Muscle layer of duodenum (tissue), 2 donors: Measurements from ENCODE around the gene UTP20.

Experiments used
- H3K27ac ChIP-seq: one replicate; pipeline ENCODE4 v1.7.0; 2013; ENCODE audit warnings: mild to moderate bottlenecking, low read length
- H3K27me3 ChIP-seq: one replicate; pipeline ENCODE4 v1.7.0; 2013; ENCODE audit warnings: low read depth, mild to moderate bottlenecking, control low read depth, low read length
- H3K36me3 ChIP-seq, 2 donors: one replicate each; pipeline ENCODE4 v1.7.0; 2013; ENCODE audit warnings: low read length in 2 of 2, control low read depth in 1 of 2, mild to moderate bottlenecking in 1 of 2; ENCODE audit not compliant: insufficient read depth in 2 of 2, control insufficient read depth in 1 of 2
- H3K4me1 ChIP-seq, 2 donors: one replicate each; pipeline ENCODE4 v1.7.0; 2013; ENCODE audit warnings: low read length in 2 of 2, mild to moderate bottlenecking in 2 of 2, control low read depth in 1 of 2, moderate library complexity in 1 of 2; ENCODE audit not compliant: insufficient read depth in 2 of 2, control insufficient read depth in 1 of 2
- H3K4me3 ChIP-seq, 2 donors: one replicate each; pipeline ENCODE4 v1.7.0; 2013; ENCODE audit warnings: low read length in 2 of 2, low read depth in 1 of 2, mild to moderate bottlenecking in 1 of 2
- H3K9me3 ChIP-seq, 2 donors: one replicate each; pipeline ENCODE4 v1.7.0; 2013; ENCODE audit warnings: low read length in 2 of 2, control low read depth in 1 of 2, mild to moderate bottlenecking in 1 of 2; ENCODE audit not compliant: control insufficient read depth in 1 of 2
- donor health status: healthy.

The UTP20 gene

DNA sequence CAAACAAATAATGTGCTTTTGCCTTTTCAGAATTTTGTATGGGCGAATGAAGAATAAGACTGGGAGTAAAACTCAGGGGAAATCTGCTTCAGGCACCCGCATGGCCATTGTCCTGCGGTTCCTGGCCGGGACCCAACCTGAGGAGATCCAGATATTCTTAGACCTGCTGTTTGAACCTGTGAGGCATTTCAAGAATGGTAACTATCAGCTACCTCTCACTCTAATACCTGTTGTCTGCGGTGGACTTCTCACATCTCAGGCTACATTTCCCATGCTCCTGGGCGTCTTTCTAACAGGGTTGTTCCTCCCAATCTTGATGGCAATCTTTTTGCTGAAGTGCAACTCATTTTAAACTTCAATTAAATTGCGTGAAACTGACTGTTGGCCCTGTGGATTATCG is 47.1 kb downstream of the UTP20 start:
- H3K36me3 ChIP-seq: peaks cover 40 to 48% of the 10 kb centered on the region in 2 donors
- no peak overlapping the region for H3K4me3 ChIP-seq
- H3K4me1 ChIP-seq: no peaks in the 10 kb centered on the region
- no peaks in the 10 kb centered on the region for H3K27me3 ChIP-seq
- H3K27ac ChIP-seq: no peak overlapping the region
- no peaks in the 10 kb centered on the region for H3K9me3 ChIP-seq

DNA sequence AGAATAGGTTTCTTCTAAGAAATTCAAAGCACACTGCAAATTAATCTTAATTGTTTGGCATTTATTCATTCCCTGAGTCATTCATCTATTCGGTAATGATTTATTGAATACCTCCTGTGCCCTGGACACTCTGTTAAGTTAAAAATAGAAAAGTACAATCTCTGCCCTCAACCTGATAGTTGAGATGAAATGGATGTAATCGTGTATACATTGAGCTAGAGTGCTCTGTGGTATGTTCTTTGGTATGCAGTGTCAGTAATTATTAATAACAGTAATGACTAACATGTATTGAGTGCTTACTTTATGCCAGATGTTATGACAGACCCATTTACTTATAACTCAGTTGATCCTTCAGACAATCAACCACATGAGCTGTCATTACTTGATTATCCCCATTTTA is 47.6 kb downstream of the UTP20 start:
- peaks cover 40 to 48% of the 10 kb centered on the region in 2 donors for H3K36me3 ChIP-seq

DNA sequence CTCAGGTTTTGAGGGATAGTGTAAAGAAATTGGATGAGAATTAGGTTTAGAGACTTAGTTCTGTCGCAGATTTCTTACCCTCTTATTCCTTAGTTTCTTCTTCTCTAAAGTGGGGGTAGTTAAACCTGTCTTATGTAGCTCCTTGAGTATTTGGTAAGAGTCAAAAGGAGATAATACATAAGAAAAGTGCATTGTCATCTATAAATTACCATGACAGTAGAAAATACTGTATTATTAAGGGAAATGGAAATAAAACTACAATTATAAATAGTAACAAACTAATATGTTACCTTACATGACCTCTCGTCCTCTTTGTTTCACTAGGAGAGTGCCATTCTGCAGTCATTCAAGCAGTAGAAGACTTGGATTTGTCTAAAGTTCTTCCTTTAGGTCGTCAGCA is 49.0 kb downstream of the UTP20 start:
- H3K9me3 ChIP-seq: no peaks in the 10 kb centered on the region
- peaks cover 44 to 57% of the 10 kb centered on the region in 2 donors for H3K36me3 ChIP-seq
- no peak overlapping the region for H3K4me3 ChIP-seq
- H3K4me1 ChIP-seq: no peaks in the 10 kb centered on the region
- H3K27ac ChIP-seq: no peak overlapping the region
- no peaks in the 10 kb centered on the region for H3K27me3 ChIP-seq

More for the DNA sequence above, 47.6 kb downstream of the UTP20 start:
- Histone ChIP-seq H3K27ac (no peak overlapping the region), H3K4me3 (no peak overlapping the region), H3K9me3 (no peaks in the 10 kb centered on the region), H3K4me1 (no peaks in the 10 kb centered on the region), H3K27me3 (no peaks in the 10 kb centered on the region)

DNA sequence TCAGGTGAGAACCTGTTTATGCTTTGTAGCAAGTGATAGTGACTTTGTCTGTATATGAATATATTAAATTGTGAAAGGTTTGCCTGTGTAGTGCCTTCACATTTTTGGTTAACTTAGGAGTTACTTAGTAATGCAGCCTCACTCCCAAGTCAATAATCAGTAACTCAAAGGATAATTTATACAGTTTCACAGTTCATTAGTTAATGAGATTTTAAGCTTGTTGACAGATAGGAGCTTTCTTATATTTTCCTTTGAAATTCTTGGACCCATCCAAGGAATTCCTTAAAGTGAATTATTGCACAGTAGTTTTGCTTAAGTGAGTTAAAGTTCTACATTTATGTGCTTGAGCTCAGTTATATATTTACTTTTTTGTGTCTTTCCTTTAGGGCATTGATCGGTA is 50.7 kb downstream of the UTP20 start:
- Histone ChIP-seq H3K9me3 (no peaks in the 10 kb centered on the region), H3K27me3 (no peaks in the 10 kb centered on the region), H3K4me1 (no peaks in the 10 kb centered on the region), H3K4me3 (no peak overlapping the region), H3K36me3 (peaks cover 36 to 61% of the 10 kb centered on the region in 2 donors), H3K27ac (no peak overlapping the region)

GRCh38 chr12:101336437-101336836 is 56.5 kb downstream of the UTP20 start:
- H3K36me3 ChIP-seq: peaks cover 9 to 41% of the 10 kb centered on the region in 2 donors
- H3K27ac ChIP-seq: no peak overlapping the region

DNA sequence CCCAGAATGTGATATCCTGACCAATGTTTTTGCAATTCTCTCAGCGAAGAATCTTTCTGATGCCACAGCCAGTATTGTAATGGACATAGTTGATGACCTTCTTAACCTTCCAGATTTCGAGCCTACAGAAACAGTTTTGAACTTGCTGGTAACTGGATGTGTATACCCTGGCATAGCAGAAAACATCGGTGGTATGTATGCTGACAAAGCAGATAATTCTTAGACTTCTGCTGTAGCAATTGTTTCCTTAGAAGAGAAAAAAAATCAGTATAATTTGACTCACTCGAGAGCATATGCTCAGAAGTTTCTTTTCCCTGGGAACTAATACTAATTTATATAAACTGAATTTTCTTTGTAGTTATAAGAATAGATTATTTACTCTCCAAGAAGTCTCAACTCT is 58.2 kb downstream of the UTP20 start:
- Histone ChIP-seq H3K36me3 (peaks cover 12 to 43% of the 10 kb centered on the region in 2 donors), H3K4me3 (no peak overlapping the region), H3K9me3 (no peaks in the 10 kb centered on the region), H3K27ac (no peak overlapping the region), H3K4me1 (no peaks in the 10 kb centered on the region), H3K27me3 (no peaks in the 10 kb centered on the region)

More at GRCh38 chr12:101336437-101336836, 56.5 kb downstream of the UTP20 start:
- Histone ChIP-seq H3K27me3 (no peaks in the 10 kb centered on the region), H3K4me1 (no peaks in the 10 kb centered on the region), H3K9me3 (no peaks in the 10 kb centered on the region), H3K4me3 (no peak overlapping the region)

DNA sequence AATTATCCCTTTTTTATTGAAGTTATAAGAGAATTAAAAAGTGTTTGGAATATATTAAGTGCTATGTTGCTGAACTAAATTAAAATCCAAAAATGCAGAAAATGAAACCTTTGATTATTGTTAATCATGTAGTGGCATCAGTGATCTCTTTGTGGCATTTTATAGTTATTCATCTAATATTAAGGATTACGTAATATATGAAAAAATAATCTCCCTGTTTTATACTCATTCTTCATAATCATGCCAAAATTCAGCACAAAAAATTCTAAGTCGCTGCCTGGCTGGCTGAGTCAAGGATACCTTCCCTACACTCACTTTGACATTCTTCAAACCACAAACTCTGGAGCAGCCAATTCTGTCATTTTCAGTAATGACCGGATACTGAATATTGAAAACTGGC is 64.0 kb downstream of the UTP20 start:
- no peaks in the 10 kb centered on the region for H3K27me3 ChIP-seq
- peaks cover 31 to 57% of the 10 kb centered on the region in 2 donors for H3K36me3 ChIP-seq
- no peaks in the 10 kb centered on the region for H3K9me3 ChIP-seq
- H3K4me1 ChIP-seq: no peaks in the 10 kb centered on the region
- H3K4me3 ChIP-seq: no peak overlapping the region
- H3K27ac ChIP-seq: no peak overlapping the region

GRCh38 chr12:101351682-101352081 is 71.8 kb downstream of the UTP20 start:
- H3K36me3 ChIP-seq: peaks cover 42 to 72% of the 10 kb centered on the region in 2 donors
- no peak overlapping the region for H3K4me3 ChIP-seq
- no peaks in the 10 kb centered on the region for H3K9me3 ChIP-seq
- H3K27ac ChIP-seq: no peak overlapping the region
- no peaks in the 10 kb centered on the region for H3K4me1 ChIP-seq
- no peaks in the 10 kb centered on the region for H3K27me3 ChIP-seq

- Histone ChIP-seq H3K27me3 (no peaks in the 10 kb centered on the region), H3K36me3 (peaks cover 40 to 46% of the 10 kb centered on the region in 2 donors), H3K4me3 (no peak overlapping the region), H3K9me3 (no peaks in the 10 kb centered on the region), H3K4me1 (no peaks in the 10 kb centered on the region), H3K27ac (no peak overlapping the region)
Observed at GRCh38 chr12:101356794-101357193, 76.9 kb downstream of the UTP20 start.

DNA sequence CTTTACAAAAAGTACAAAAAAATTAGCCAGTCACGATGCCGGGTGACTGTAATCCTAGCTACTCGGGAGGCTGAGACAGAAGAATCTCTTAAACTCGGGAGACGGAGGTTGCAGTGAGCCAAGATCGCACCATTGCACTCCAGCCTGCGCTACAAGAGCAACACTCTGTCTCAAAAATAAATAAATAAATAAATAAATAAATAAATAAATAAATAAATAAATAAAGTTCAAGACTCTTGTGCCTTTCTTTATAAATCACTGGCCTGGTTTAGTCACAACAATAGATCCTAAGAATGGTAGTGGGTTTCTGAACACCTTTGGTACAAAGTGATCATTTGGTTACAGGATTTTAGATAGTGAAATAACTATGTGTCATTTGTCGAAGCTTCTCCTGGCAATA is 81.5 kb downstream of the UTP20 start:
- Histone ChIP-seq H3K27ac (no peak overlapping the region), H3K27me3 (no peaks in the 10 kb centered on the region), H3K4me3 (no peak overlapping the region), H3K9me3 (no peaks in the 10 kb centered on the region), H3K36me3 (peaks cover 44 to 60% of the 10 kb centered on the region in 2 donors), H3K4me1 (no peaks in the 10 kb centered on the region)

DNA sequence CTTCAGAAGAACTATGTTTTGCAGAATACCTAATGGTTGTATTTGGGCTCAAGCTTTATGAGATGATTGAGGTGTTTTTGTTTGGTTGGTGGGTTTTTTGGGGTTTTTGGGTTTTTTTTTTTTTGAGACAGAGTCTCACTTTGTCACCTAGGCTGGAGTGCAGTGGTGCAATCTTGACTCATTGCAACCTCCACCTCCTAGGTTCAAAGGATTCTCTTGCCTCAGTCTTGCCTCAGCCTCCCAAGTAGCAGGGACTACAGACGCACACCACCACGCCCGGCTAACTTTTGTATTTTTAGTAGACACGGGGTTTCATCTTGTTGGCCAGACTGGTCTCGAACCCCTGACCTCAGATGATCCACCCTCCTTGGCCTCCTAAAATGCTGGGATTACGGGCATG is 88.1 kb downstream of the UTP20 start:
- peaks cover 60 to 88% of the 10 kb centered on the region in 2 donors for H3K36me3 ChIP-seq
- no peaks in the 10 kb centered on the region for H3K27me3 ChIP-seq

GRCh38 chr12:101372431-101372830 is 92.5 kb downstream of the UTP20 start:
- H3K9me3 ChIP-seq: no peaks in the 10 kb centered on the region
- H3K4me3 ChIP-seq: no peak overlapping the region
- no peaks in the 10 kb centered on the region for H3K27me3 ChIP-seq
- no peak overlapping the region for H3K27ac ChIP-seq
- no peaks in the 10 kb centered on the region for H3K4me1 ChIP-seq
- peaks cover 50 to 87% of the 10 kb centered on the region in 2 donors for H3K36me3 ChIP-seq

More for the DNA sequence above, 88.1 kb downstream of the UTP20 start:
- H3K4me1 ChIP-seq: no peaks in the 10 kb centered on the region
- H3K9me3 ChIP-seq: no peaks in the 10 kb centered on the region
- no peak overlapping the region for H3K27ac ChIP-seq
- no peak overlapping the region for H3K4me3 ChIP-seq
